ENCODE results near the gene ADAMTS8. TPM values are rescaled to one million over a fixed set of nuclear protein-coding genes. Genes with fewer than 3 reads are reported as not detected.

The ADAMTS8 gene
- total RNA-seq, 1 donor from 2014 or later: 0.22 TPM

- Mint-ChIP-seq H3K4me1 (ENCODE audit: low read depth) (no peaks in the 10 kb centered on the region), H3K27me3 (peaks cover 64% of the 10 kb centered on the region), H3K9me3 (ENCODE audit: low read depth) (no peaks in the 10 kb centered on the region), H3K36me3 (ENCODE audit: insufficient read depth) (no peaks in the 10 kb centered on the region), H3K27ac (no peak overlapping the region), H3K4me3 (ENCODE audit: low read depth) (no peak overlapping the region)
- no peak for DNase-seq (ENCODE audit: low spot score, unreplicated experiment)
- TF ChIP-seq, protein P1, sequence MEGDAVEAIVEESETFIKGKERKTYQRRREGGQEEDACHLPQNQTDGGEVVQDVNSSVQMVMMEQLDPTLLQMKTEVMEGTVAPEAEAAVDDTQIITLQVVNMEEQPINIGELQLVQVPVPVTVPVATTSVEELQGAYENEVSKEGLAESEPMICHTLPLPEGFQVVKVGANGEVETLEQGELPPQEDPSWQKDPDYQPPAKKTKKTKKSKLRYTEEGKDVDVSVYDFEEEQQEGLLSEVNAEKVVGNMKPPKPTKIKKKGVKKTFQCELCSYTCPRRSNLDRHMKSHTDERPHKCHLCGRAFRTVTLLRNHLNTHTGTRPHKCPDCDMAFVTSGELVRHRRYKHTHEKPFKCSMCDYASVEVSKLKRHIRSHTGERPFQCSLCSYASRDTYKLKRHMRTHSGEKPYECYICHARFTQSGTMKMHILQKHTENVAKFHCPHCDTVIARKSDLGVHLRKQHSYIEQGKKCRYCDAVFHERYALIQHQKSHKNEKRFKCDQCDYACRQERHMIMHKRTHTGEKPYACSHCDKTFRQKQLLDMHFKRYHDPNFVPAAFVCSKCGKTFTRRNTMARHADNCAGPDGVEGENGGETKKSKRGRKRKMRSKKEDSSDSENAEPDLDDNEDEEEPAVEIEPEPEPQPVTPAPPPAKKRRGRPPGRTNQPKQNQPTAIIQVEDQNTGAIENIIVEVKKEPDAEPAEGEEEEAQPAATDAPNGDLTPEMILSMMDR (IDR thresholded peaks at IDR 0.05; ENCODE audit: unreplicated experiment): no peak
These were observed 7.8 kb downstream of the ADAMTS8 start for GRCh38 chr11:130420478-130421198.

- H3K27me3 Mint-ChIP-seq: peaks cover 52% of the 10 kb centered on the region
These were observed 9.7 kb downstream of the ADAMTS8 start for GRCh38 chr11:130418756-130419155.

DNA sequence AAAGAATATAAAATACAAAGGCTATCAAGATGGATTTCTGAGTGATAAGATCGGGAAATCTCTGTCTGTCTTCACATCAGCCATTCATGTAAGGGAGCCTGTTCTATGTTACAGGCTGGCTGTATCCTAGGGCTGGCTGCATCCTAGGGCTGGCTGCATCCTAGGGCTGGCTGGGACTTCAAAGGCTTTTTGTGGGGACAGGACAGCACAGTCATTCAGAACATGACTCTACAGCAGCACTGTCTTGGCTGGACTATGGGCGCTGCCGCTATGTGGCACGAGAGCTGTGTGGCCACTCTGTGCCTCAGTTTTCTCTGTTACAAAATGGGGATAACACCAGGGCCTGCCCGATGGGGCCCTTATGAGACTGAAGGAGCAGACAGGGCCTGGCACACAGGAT is 10.2 kb downstream of the ADAMTS8 start:
- Mint-ChIP-seq H3K4me1 (ENCODE audit: low read depth) (no peaks in the 10 kb centered on the region), H3K9me3 (ENCODE audit: low read depth) (no peaks in the 10 kb centered on the region), H3K27me3 (peaks cover 49% of the 10 kb centered on the region), H3K27ac (no peak overlapping the region), H3K4me3 (ENCODE audit: low read depth) (no peak overlapping the region), H3K36me3 (ENCODE audit: insufficient read depth) (no peaks in the 10 kb centered on the region)
- TF ChIP-seq, protein P1 (IDR thresholded peaks at IDR 0.05; ENCODE audit: unreplicated experiment): no peak
- no peak for DNase-seq (ENCODE audit: low spot score, unreplicated experiment)

More at GRCh38 chr11:130418756-130419155, 9.7 kb downstream of the ADAMTS8 start:
- Mint-ChIP-seq H3K27ac (no peak overlapping the region), H3K9me3 (ENCODE audit: low read depth) (no peaks in the 10 kb centered on the region), H3K4me3 (ENCODE audit: low read depth) (no peak overlapping the region), H3K4me1 (ENCODE audit: low read depth) (no peaks in the 10 kb centered on the region), H3K36me3 (ENCODE audit: insufficient read depth) (no peaks in the 10 kb centered on the region)
- TF ChIP-seq, protein P1 (IDR thresholded peaks at IDR 0.05; ENCODE audit: unreplicated experiment): no peak
- DNase-seq (ENCODE audit: low spot score, unreplicated experiment): no peak

GRCh38 chr11:130416906-130417305 is 11.5 kb downstream of the ADAMTS8 start:
- Mint-ChIP-seq H3K9me3 (ENCODE audit: low read depth) (no peaks in the 10 kb centered on the region), H3K4me3 (ENCODE audit: low read depth) (no peak overlapping the region), H3K27me3 (peaks cover 45% of the 10 kb centered on the region), H3K27ac (no peak overlapping the region), H3K4me1 (ENCODE audit: low read depth) (no peaks in the 10 kb centered on the region), H3K36me3 (ENCODE audit: insufficient read depth) (no peaks in the 10 kb centered on the region)
- DNase-seq (ENCODE audit: low spot score, unreplicated experiment): no peak
- TF ChIP-seq, protein P1 (IDR thresholded peaks at IDR 0.05; ENCODE audit: unreplicated experiment): no peak

DNA sequence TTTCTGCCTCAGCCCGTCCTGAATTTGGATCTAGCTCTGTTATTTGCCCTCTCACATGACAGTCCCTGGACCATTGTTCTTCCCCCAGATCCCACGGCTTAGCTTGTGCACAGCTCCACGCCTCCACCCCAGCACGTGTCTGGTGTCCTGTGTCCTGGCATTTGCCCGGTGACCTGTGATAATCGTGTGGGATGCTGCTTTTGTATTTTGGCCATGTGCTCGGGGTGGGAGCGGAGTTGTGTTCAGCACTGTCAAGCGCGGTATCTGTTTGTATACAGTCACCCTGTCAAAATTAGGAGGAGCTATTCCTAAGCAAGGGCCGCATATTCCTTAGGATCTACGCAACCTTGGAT is 11.9 kb downstream of the ADAMTS8 start:
- no peak for DNase-seq (ENCODE audit: low spot score, unreplicated experiment)
- Mint-ChIP-seq H3K36me3 (ENCODE audit: insufficient read depth) (no peaks in the 10 kb centered on the region), H3K27me3 (peaks cover 45% of the 10 kb centered on the region), H3K4me1 (ENCODE audit: low read depth) (no peaks in the 10 kb centered on the region), H3K27ac (no peak overlapping the region), H3K4me3 (ENCODE audit: low read depth) (no peak overlapping the region), H3K9me3 (ENCODE audit: low read depth) (no peaks in the 10 kb centered on the region)
- TF ChIP-seq, protein P1 (IDR thresholded peaks at IDR 0.05; ENCODE audit: unreplicated experiment): no peak
